ENCODE results near the gene MYL9. TPM values are rescaled to one million over a fixed set of nuclear protein-coding genes. Genes with fewer than 3 reads are reported as not detected.

MYL9 gene
- polyA plus RNA-seq, 4 donors = 216 to 331 (median 230) TPM

GRCh38 chr20:36525620-36526365 lies 15.5 kb upstream of the MYL9 start:
- DNase-seq (ENCODE audit: low read depth in 4 of 4, low spot score in 2 of 4) = no peak

GRCh38 chr20:36526521-36527011 lies 14.8 kb upstream of the MYL9 start:
- DNase-seq (ENCODE audit: low read depth in 4 of 4, low spot score in 2 of 4) = no peak

- no peak for DNase-seq (ENCODE audit: low read depth in 4 of 4, low spot score in 2 of 4)
These were observed 13.8 kb upstream of the MYL9 start for GRCh38 chr20:36527331-36528125.

GRCh38 chr20:36528176-36528874 lies 13.0 kb upstream of the MYL9 start:
- no peak for DNase-seq (ENCODE audit: low read depth in 4 of 4, low spot score in 2 of 4)

- DNase-seq (ENCODE audit: low read depth in 4 of 4, low spot score in 2 of 4) = no peak
These were observed 12.4 kb upstream of the MYL9 start for GRCh38 chr20:36528875-36529417.

GRCh38 chr20:36532388-36532787 lies 8.9 kb upstream of the MYL9 start:
- no peak for DNase-seq (ENCODE audit: low read depth in 4 of 4, low spot score in 2 of 4)

GRCh38 chr20:36532822-36533221 lies 8.5 kb upstream of the MYL9 start:
- DNase-seq (ENCODE audit: low read depth in 4 of 4, low spot score in 2 of 4) = no peak

GRCh38 chr20:36538026-36538722 lies 3.1 kb upstream of the MYL9 start:
- DNase-seq (ENCODE audit: low read depth in 4 of 4, low spot score in 2 of 4) = no peak

- DNase-seq (ENCODE audit: low read depth in 4 of 4, low spot score in 2 of 4) = no peak
These were observed 638 bp upstream of the MYL9 start for GRCh38 chr20:36540551-36541211.

- no peak for DNase-seq (ENCODE audit: low read depth in 4 of 4, low spot score in 2 of 4)
These were observed 609 bp downstream of the MYL9 start for GRCh38 chr20:36541768-36542488.

- DNase-seq (ENCODE audit: low read depth in 4 of 4, low spot score in 2 of 4) = no peak
These were observed 1.3 kb downstream of the MYL9 start for GRCh38 chr20:36542516-36543183.

GRCh38 chr20:36543184-36544133 lies 2.1 kb downstream of the MYL9 start:
- no peak for DNase-seq (ENCODE audit: low read depth in 4 of 4, low spot score in 2 of 4)

GRCh38 chr20:36544134-36545018 lies 3.1 kb downstream of the MYL9 start:
- no peak for DNase-seq (ENCODE audit: low read depth in 4 of 4, low spot score in 2 of 4)

GRCh38 chr20:36546111-36546736 lies 4.9 kb downstream of the MYL9 start:
- DNase-seq (ENCODE audit: low read depth in 4 of 4, low spot score in 2 of 4) = no peak

GRCh38 chr20:36547186-36548005 lies 6.1 kb downstream of the MYL9 start:
- DNase-seq (ENCODE audit: low read depth in 4 of 4, low spot score in 2 of 4) = no peak

Measured in left renal cortex interstitium (tissue), 4 donors.